ENCODE results near the gene LDHAL6A. TPM values are rescaled to one million over a fixed set of nuclear protein-coding genes. Genes with fewer than 3 reads are reported as not detected.

LDHAL6A gene
- total RNA-seq, 2 experiments from 2014 or later, result not detected

DNA sequence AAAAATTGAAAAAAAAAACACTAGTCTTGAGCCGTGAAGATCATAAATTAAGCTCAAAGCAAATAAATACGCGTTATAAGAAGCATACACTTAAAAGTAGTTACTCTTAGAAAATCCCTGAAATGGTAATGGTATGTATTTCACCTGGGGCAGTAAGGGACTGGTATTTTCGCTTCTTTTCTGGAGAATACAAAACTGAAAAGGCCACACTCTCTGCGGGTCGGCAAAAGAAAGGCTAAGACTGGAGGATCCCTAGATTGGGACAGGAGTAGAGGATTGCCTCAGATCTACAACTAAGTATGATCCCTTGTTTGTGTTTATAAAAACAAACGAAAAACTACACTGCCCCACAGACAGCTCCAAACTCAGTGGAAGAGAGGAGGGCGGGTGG, 70.5 kb downstream of the LDHAL6A start:
- H3K4me1 Mint-ChIP-seq (ENCODE audit: low read depth), result peaks cover 67% of the 10 kb centered on the region
- intact Hi-C loops (cut with DNase I, micrococcal nuclease), result loop anchor here (1.0 to 10.0 kb wide), 9 partner anchors 59 to 1859 kb away; partner anchors contain the start of genes GTF2H1 (in 2 of the 2), HPS5 (in 2 of the 2), LDHA (in 1 of the 2) and PRMT3 (in 1 of the 2)

DNA sequence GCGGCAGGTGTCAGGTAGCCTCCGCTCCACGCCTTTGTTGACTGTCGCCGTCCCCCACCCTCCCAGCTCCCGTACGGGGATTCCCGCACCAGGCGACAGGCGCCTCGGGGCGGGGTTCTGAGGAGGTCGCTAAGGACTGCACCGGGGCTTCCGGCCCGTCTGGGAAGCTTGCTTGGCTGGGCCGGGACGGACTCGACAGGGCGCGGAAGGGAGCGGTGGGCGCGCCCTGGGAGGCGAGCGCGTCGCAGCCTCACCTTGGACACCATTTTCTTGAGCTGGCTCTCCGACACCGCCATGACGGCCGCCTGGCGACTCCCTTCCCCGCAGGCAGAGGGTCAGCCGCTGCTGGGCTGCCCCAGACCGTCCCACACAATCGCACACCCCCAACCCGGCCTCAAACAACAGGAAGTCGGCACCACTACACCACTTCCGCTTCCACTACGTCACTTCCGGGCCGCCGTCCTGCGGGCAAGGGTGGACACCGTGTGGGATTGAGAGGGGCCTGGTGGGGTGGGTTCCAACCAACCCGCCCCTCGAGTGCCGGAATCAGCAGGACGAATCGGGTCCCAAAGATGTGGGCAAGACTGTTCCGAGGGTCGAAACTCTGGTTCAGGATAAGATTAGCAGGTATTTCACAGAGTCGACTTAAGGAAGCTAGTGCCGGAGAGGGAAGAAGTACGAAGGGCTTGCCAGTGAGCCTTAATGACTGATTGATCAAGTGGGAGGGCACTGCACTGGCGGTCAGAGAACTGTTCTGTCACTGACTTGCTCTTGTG, 71.1 kb downstream of the LDHAL6A start, which contains the start of gene TSG101:
Gene TSG101, minus strand, starts transcription at position 422 of the 776 bp plus-strand sequence. Its CDS starts 126 bp downstream, at position 296.
- Histone ChIP-seq H3K4me3 (ENCODE audit: low read length) (peak within 1 kb of the TSS; percentile 88), H3K4me1 (ENCODE audit: insufficient read depth, low read length) (peaks cover 31% of the 10 kb centered on the region), H3K27ac (ENCODE audit: low read depth in 1 of 2, low read length in 2 of 2) (peak within 1 kb of the TSS; percentile 99 to 100), H3K9me3 (ENCODE audit: control insufficient read depth in 1 of 2, insufficient read depth in 1 of 2, low read length in 2 of 2) (no peaks in the 10 kb centered on the region), H3K27me3 (ENCODE audit: control insufficient read depth in 1 of 2, insufficient read depth in 2 of 2, low read length in 2 of 2) (no peaks in the 10 kb centered on the region), H3K36me3 (ENCODE audit: insufficient read depth, low read length) (peaks cover 8% of the 10 kb centered on the region)
- TF ChIP-seq, protein P1, sequence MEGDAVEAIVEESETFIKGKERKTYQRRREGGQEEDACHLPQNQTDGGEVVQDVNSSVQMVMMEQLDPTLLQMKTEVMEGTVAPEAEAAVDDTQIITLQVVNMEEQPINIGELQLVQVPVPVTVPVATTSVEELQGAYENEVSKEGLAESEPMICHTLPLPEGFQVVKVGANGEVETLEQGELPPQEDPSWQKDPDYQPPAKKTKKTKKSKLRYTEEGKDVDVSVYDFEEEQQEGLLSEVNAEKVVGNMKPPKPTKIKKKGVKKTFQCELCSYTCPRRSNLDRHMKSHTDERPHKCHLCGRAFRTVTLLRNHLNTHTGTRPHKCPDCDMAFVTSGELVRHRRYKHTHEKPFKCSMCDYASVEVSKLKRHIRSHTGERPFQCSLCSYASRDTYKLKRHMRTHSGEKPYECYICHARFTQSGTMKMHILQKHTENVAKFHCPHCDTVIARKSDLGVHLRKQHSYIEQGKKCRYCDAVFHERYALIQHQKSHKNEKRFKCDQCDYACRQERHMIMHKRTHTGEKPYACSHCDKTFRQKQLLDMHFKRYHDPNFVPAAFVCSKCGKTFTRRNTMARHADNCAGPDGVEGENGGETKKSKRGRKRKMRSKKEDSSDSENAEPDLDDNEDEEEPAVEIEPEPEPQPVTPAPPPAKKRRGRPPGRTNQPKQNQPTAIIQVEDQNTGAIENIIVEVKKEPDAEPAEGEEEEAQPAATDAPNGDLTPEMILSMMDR (IDR thresholded peaks at IDR 0.05), result no peak
- intact Hi-C loops (cut with DNase I, micrococcal nuclease), result loop anchor here (1.0 to 10.0 kb wide), 10 partner anchors 58 to 1858 kb away; partner anchors contain the start of genes GTF2H1 (in 2 of the 2), HPS5 (in 2 of the 2), LDHA (in 1 of the 2) and PRMT3 (in 1 of the 2)
- POLR2A ChIA-PET, result interaction anchor here (0.7 to 3.1 kb wide), 33 partner anchors 9 to 1449 kb away, joined by 3 to 54 read pairs (median 5); partner anchors contain the start of genes GTF2H1, HPS5, LDHA and RPS13
- Mint-ChIP-seq H3K36me3 (ENCODE audit: low read depth) (peaks cover 52% of the 10 kb centered on the region), H3K9me3 (no peaks in the 10 kb centered on the region), H3K4me3 (peak within 1 kb of the TSS; percentile 100), H3K4me1 (ENCODE audit: low read depth) (peaks cover 70% of the 10 kb centered on the region), H3K27me3 (no peaks in the 10 kb centered on the region), H3K27ac (peak within 1 kb of the TSS; percentile 100)
- DNase-seq, result peak; percentile 86 to 96 (median 89)
- CTCF ChIA-PET, result interaction anchor here (0.6 to 1.7 kb wide), 7 partner anchors 13 to 283 kb away, joined by 3 to 7 read pairs (median 4); partner anchors contain the start of gene SPTY2D1
- peak; percentile 82 for ATAC-seq (ENCODE audit: poor library complexity)

More for the DNA sequence above, 70.5 kb downstream of the LDHAL6A start:
- H3K27ac Mint-ChIP-seq, result peak overlapping the region; percentile 100
- peak overlapping the region; percentile 88 for H3K4me3 ChIP-seq (ENCODE audit: low read length)
- ChIA-PET CTCF (interaction anchor here (0.9 to 1.7 kb wide), 6 partner anchors 12 to 282 kb away, joined by 3 to 7 read pairs (median 4); partner anchors contain the start of gene SPTY2D1), POLR2A (interaction anchor here (0.7 to 3.1 kb wide), 28 partner anchors 8 to 1448 kb away, joined by 3 to 54 read pairs (median 5); partner anchors contain the start of genes GTF2H1, HPS5, LDHA and RPS13)
- DNase-seq (no peak), ATAC-seq (ENCODE audit: poor library complexity) (no peak)
- no peaks in the 10 kb centered on the region for H3K9me3 ChIP-seq (ENCODE audit: control insufficient read depth in 1 of 2, insufficient read depth in 1 of 2, low read length in 2 of 2)
- TF ChIP-seq, protein P1 (IDR thresholded peaks at IDR 0.05), result no peak
- peaks cover 33% of the 10 kb centered on the region for H3K4me1 ChIP-seq (ENCODE audit: insufficient read depth, low read length)
- H3K27me3 ChIP-seq (ENCODE audit: control insufficient read depth in 1 of 2, insufficient read depth in 2 of 2, low read length in 2 of 2), result no peaks in the 10 kb centered on the region
- H3K9me3 Mint-ChIP-seq, result no peaks in the 10 kb centered on the region
- H3K36me3 Mint-ChIP-seq (ENCODE audit: low read depth), result peaks cover 54% of the 10 kb centered on the region
- peaks cover 8% of the 10 kb centered on the region for H3K36me3 ChIP-seq (ENCODE audit: insufficient read depth, low read length)
- no peaks in the 10 kb centered on the region for H3K27me3 Mint-ChIP-seq
- H3K27ac ChIP-seq (ENCODE audit: low read depth in 1 of 2, low read length in 2 of 2), result peak overlapping the region; percentile 99 to 100
- H3K4me3 Mint-ChIP-seq, result peak overlapping the region; percentile 100

DNA sequence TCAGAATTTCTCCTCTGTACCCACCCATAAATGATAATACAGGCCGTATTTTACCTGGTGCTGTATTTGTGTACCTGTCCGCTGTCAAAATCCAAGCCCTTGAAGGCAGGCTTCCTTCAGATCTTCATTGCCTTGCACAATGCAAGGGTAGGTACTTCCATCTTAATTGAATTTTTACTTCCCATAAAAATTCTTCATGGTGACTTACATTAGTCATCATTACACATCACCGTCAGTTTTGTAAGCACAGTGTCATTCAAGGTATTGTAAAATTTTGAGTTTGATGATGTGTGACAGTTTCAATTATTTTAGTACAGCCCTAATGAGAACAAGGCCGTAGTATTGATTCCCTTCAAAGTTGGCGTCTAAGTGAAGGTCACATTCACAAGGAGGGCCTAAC, 71.9 kb downstream of the LDHAL6A start:
- peaks cover 44% of the 10 kb centered on the region for H3K36me3 Mint-ChIP-seq (ENCODE audit: low read depth)
- CTCF ChIA-PET, result interaction anchor here (1.7 kb wide), 1 partner anchor 13 kb away, joined by 7 read pairs; no protein-coding TSS in a partner anchor
- no peaks in the 10 kb centered on the region for H3K27me3 ChIP-seq (ENCODE audit: control insufficient read depth in 1 of 2, insufficient read depth in 2 of 2, low read length in 2 of 2)
- H3K27ac ChIP-seq (ENCODE audit: low read depth in 1 of 2, low read length in 2 of 2), result peak overlapping the region; percentile 99 to 100
- peak overlapping the region; percentile 100 for H3K27ac Mint-ChIP-seq
- intact Hi-C loops (cut with DNase I, micrococcal nuclease), result loop anchor here (1.0 to 10.0 kb wide), 8 partner anchors 57 to 1857 kb away; partner anchors contain the start of genes GTF2H1 (in 1 of the 2), HPS5 (in 1 of the 2), LDHA (in 1 of the 2) and PRMT3 (in 1 of the 2)
- no peaks in the 10 kb centered on the region for H3K9me3 Mint-ChIP-seq
- peak overlapping the region; percentile 100 for H3K4me3 Mint-ChIP-seq
- no peaks in the 10 kb centered on the region for H3K27me3 Mint-ChIP-seq
- peaks cover 62% of the 10 kb centered on the region for H3K4me1 Mint-ChIP-seq (ENCODE audit: low read depth)
- peak overlapping the region; percentile 88 for H3K4me3 ChIP-seq (ENCODE audit: low read length)
- POLR2A ChIA-PET, result interaction anchor here (0.5 to 3.1 kb wide), 21 partner anchors 8 to 1450 kb away, joined by 3 to 54 read pairs (median 6); partner anchors contain the start of genes GTF2H1, HPS5, LDHA and RPS13
- no peaks in the 10 kb centered on the region for H3K9me3 ChIP-seq (ENCODE audit: control insufficient read depth in 1 of 2, insufficient read depth in 1 of 2, low read length in 2 of 2)
- ATAC-seq (ENCODE audit: poor library complexity) (peak; percentile 6), DNase-seq (peak in 3 of 14 experiments; percentile 32 to 53 (median 53))
- TF ChIP-seq, protein P1 (IDR thresholded peaks at IDR 0.05), result no peak
- peaks cover 8% of the 10 kb centered on the region for H3K36me3 ChIP-seq (ENCODE audit: insufficient read depth, low read length)
- H3K4me1 ChIP-seq (ENCODE audit: insufficient read depth, low read length), result peaks cover 25% of the 10 kb centered on the region
